ENCODE measurements around the gene RASL11B.

GRCh38 chr4:52868133-52868532 lies 6.0 kb downstream of the RASL11B start:
- no peak for TF ChIP-seq CBX5 (CRISPR knock-in tag; IDR thresholded peaks at IDR 0.05; ENCODE audit: borderline replicate concordance)
- no peak for TF ChIP-seq MYC (CRISPR knock-in tag; IDR thresholded peaks at IDR 0.05; ENCODE audit: borderline replicate concordance)
- no peak for TF ChIP-seq TRIM24 (CRISPR knock-in tag; IDR thresholded peaks at IDR 0.05)
- no peak for TF ChIP-seq CTCF (CRISPR knock-in tag; IDR thresholded peaks at IDR 0.05)

Measured in HepG2 (cell line).